ENCODE data around the gene GRK7.

DNA sequence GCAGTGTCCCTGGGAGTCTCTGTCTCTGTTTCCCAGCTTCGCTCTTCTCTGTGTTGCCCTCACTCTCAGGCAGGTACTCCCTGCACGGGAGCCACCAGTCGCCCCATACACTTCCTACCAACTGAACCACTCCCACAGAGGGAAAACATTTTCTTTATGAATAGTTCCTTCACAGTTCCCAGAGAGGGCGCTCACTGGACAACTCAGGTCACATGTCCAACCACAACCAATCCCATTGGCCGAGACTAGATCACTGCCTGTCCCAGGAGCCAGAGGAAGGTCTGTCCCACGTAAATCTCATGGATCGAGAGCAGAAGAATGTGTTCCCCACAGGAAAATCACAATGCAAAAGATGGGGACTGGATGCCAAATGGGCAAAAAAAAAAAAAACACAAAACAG is 26.1 kb downstream of the GRK7 start:
- TF ChIP-seq, protein P1, sequence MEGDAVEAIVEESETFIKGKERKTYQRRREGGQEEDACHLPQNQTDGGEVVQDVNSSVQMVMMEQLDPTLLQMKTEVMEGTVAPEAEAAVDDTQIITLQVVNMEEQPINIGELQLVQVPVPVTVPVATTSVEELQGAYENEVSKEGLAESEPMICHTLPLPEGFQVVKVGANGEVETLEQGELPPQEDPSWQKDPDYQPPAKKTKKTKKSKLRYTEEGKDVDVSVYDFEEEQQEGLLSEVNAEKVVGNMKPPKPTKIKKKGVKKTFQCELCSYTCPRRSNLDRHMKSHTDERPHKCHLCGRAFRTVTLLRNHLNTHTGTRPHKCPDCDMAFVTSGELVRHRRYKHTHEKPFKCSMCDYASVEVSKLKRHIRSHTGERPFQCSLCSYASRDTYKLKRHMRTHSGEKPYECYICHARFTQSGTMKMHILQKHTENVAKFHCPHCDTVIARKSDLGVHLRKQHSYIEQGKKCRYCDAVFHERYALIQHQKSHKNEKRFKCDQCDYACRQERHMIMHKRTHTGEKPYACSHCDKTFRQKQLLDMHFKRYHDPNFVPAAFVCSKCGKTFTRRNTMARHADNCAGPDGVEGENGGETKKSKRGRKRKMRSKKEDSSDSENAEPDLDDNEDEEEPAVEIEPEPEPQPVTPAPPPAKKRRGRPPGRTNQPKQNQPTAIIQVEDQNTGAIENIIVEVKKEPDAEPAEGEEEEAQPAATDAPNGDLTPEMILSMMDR (IDR thresholded peaks at IDR 0.05): no peak
- TF ChIP-seq POLR2A (IDR thresholded peaks at IDR 0.05): no peak

Data from uterus (tissue), 2 donors.